ENCODE results near the gene LOXHD1. TPM values are rescaled to one million over a fixed set of nuclear protein-coding genes. Genes with fewer than 3 reads are reported as not detected.
A peak's percentile ranks its signal among the peaks of the same experiment; 100 is the strongest.

LOXHD1 gene
- total RNA-seq, 1 experiment from 2014 or later, result not detected

DNA sequence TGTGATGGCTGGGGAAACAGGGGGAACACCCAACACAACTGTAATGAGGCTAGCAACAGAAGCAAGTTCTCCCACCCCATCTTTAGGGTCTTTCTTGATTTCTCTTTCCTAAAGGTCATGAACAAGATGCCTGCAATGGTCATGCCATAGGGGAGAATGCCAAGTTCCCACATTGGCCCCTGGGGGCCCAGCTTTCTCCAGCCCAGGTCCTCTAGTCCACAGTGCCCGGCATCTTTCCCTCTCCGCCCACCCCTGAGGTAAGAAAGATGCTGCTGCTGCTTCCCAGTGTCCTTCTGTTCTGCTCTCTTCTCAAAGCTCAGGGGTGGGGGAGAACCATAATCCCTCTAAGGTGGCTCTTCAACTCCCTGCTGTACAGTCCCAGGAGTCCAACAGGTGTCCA, 78.0 kb downstream of the LOXHD1 start:
- no peak for DNase-seq (ENCODE audit: extremely low read depth, low read depth)

DNA sequence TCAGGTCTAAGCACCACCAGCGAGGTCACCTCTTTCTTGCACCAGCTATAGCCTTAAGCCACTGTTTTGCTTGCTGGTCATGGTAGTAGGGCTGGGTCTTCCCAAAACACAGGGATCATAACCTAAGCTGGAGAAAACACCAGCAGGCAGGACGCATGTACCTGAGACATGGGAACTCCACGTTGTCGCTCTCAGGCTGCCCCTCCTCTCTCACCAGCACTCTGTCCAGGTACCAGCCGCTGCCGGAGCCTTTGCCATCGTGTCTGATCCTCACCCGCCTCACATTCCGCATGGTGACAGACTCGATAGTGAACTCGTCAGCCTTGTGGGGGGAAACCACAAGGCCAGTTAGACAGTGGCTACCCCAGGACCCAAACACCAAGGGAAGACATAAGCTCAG, 79.5 kb downstream of the LOXHD1 start:
- no peak for DNase-seq (ENCODE audit: extremely low read depth, low read depth)

DNA sequence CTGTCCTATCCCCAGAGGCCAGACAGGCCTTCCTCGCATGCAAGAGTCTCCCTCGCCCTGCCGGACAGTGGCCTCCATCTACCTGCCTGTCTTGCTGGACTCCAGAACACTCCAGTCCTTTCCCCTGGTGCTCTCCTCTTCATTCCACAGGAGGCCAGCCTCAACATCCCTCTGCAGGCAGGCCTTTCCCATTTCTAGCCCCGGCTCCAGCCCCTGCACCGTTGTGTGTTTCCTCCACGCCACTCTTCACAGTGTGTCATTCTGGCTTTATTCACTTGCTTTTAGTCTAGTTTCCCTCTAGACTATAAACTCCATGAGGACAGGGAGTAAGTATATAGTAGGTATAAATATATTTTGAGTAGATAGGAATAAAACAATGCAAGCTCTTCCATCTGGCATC, 81.2 kb downstream of the LOXHD1 start:
- no peak for DNase-seq (ENCODE audit: extremely low read depth, low read depth)

DNA sequence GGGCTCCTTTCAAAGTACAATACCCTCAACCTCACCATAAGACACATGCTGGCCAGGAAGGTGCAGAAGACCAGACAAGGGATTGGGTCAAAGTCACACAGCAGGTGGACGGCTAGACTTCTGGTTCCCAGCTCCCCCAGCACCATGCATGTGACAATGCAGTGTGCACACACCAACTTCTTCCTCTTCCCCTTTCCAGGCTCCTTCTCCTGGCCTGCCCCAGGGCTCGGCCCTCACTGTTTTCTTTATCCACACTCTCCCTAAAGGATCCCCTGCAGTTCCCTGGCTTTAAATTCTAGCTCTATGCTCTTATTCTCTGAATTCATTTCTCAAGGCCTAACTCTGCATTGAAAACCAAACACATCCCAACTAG, 82.3 kb downstream of the LOXHD1 start:
- no peak for DNase-seq (ENCODE audit: extremely low read depth, low read depth)

DNA sequence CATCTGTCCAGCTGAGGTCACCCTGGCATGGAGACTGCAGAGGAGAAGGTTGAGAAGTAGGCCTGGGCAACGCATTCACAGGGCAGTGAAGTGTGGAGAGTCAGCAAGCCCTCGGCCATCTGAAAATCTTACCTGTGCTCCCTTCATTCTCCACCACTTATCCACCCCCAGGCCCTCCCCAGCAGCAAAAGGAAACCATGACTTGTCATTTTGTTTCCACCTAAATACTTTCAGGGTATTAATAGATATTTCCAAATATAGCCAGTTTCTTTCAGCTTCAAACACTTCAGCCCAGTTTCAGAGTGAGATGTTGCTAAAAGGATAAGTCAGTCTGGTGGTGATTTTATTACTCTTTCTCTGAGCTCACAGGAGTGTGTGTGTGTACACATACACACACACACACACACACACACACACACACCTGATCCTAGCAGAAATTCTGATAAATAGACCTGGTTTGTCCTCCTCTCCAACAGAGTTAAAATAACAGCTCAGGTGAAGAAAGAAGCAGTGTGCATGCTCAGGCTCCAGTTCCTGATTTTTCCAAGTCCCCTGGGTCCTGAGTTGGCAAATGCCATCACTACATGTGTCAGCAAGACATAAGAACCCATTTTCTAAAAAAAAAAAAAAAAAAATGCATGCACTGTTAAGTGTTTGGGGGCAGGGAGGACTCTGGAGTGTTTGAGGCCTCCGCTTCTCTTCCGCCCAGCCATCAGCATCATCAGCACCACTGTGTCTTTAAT, 82.8 kb downstream of the LOXHD1 start:
- DNase-seq (ENCODE audit: extremely low read depth, low read depth), result no peak

DNA sequence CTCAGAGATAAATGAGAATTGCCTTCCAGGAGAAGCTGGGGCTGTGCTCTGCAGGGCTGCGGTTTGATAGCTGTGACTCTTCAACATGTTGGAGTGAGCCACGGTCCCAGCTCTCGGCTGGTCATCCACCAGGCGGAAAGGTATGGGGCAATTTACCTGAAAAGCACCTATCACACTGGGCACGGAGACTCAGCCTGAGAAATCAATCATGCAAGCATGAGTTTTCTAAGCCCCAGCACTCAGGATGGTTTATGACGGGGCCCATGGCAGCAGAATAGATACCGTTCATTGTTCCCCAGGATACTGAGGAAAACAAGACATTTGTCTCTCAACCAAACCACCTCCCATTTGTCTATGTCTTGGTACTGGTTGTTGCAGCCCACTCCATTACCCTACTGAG, 83.9 kb downstream of the LOXHD1 start:
- DNase-seq (ENCODE audit: extremely low read depth, low read depth), result no peak

DNA sequence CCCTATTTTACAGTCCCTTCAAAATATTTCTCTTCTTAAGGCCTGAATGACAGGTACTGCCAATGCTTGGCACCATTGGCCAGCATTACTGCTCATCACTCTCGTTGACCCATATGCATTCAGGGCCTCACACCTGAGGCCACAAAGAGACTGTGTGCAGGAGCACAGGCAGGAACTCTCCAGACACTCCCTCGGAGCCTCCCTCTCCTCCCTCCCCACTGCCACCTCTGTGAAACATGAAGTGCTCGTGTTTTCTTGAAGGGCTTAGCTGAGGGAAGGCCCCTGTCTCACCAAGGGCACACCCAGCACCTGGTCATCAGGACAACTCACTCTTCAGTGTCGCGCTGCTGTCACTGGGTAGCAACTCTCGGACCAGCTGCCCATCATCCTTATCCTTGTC, 85.3 kb downstream of the LOXHD1 start:
- no peak for DNase-seq (ENCODE audit: extremely low read depth, low read depth)

GRCh38 chr18:46570666-46571065, 86.4 kb downstream of the LOXHD1 start:
- DNase-seq (ENCODE audit: extremely low read depth, low read depth), result no peak

GRCh38 chr18:46570134-46570533, 86.9 kb downstream of the LOXHD1 start:
- no peak for DNase-seq (ENCODE audit: extremely low read depth, low read depth)

DNA sequence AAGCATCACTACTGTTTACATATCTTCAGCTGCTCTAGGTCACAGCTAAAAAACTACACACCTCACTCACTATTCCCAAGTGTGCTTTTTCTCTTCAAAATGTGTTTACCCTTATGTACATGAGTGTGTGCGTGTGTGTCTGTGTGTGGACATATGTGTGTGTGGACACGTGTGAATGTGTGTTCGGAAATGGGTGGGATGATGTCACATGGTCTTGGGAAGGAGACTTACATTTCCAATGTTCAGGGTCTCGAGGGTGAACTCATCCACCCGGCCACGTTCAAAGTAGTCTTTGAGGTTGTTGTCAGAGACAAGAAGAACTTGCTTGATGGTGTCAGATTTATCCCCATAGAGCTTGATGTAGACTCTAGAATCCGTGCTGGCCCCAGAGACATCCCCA, 87.8 kb downstream of the LOXHD1 start:
- no peak for DNase-seq (ENCODE audit: extremely low read depth, low read depth)

DNA sequence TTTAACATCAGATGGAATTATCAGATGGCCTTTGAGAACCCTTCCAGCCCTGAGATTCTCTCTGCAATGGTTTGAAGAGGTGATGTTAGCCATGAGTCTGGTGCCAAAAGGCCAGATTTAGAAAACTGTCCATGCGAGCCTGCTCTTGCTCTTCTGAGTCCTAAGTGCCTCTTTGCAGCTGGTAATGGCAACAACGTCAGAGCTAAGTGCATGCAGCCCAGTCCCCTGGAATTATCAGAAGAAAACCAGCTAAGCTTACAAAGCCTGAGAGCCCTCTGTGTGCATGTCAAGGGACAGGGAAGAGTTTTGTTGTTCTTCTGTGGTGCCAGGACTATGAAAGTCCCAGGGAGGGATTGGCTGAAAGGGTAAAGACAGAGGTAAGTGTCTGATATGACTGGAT, 89.8 kb downstream of the LOXHD1 start:
- no peak for DNase-seq (ENCODE audit: extremely low read depth, low read depth)

DNA sequence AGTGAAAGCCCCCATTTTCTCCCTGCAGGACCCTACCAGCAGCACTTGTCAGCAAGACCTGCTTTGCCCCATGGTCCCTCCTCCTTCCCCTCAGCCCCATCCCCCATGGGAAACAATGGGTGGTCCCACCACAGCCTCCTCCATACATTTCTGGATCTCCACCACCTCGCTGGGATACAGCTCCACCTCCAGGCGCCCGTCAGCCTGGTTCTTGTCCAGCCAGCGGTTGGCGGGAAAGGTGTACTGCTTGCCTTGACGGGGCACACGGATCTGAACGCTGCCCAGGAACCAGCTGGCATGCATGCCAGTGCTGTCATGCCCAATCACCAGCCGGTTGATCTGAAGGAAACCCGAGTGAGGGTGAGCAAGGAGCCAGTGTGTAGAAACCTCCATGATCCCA, 90.9 kb downstream of the LOXHD1 start:
- DNase-seq (ENCODE audit: extremely low read depth, low read depth), result no peak

- no peak for DNase-seq (ENCODE audit: extremely low read depth, low read depth)
These were observed 91.8 kb downstream of the LOXHD1 start for GRCh38 chr18:46565256-46565655.

DNA sequence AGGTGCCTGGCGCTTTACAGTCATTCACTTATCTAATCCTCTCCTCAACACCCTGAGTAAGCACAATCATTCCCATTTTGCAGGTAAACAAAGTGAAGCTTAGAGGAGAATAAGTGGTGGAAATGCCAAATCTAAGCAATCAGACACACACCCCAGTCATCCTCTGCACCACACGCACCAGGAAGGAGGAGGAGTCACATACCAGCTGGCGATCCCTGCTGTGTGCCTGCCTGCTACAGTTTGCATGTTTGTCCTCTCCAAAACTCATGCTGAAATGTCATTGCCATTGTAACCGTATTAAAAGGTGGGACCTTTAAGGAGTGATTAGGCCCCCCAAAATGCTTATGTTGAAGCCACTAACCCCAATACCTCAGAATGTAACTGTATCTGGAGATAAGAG, 93.7 kb downstream of the LOXHD1 start:
- no peak for DNase-seq (ENCODE audit: extremely low read depth, low read depth)

- no peak for DNase-seq (ENCODE audit: extremely low read depth, low read depth)
These were observed 94.3 kb downstream of the LOXHD1 start for GRCh38 chr18:46562674-46563192.

DNA sequence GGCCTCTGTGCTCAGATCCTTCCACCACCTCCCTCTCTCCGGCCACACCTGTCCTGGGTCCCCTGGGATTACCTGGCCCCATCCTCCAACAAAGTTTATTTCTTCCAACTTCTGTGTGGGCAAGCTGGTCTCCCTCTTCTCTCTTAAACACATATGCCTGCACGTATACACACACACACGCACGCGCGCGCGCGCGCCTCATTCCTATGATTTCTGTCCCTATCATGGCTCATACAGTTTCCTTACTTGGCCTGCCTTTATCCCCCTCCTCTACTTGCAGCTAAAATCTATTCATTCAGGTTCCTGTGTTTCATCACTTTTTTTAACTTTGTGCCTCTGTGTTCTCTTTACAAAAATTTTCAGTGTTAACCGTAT, 96.4 kb downstream of the LOXHD1 start:
- no peak for DNase-seq (ENCODE audit: extremely low read depth, low read depth)

- no peak for DNase-seq (ENCODE audit: extremely low read depth, low read depth)
These were observed 96.9 kb downstream of the LOXHD1 start for GRCh38 chr18:46559946-46560670.

DNA sequence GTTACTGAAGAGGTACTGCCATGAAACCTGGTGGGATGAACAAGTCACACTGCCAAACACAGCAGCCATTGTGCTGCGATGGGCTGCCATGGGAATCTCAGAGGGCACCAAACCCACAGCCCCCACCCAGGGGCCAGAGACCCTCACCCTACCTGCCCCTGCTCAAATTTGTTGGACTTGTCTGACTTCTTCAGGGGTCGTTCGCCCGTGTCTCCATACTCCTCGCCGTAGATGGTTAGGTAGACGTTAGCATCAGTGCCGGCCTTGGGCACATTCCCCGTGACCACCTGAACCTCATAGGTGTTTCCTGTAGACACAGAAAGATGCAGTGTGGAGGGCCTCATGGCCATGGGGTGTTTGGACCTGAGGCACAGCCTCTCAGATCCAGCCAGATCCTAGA, 97.7 kb downstream of the LOXHD1 start:
- DNase-seq (ENCODE audit: extremely low read depth, low read depth), result no peak

GRCh38 chr18:46556590-46557206, 100.3 kb downstream of the LOXHD1 start:
- DNase-seq (ENCODE audit: extremely low read depth, low read depth), result no peak

- peak; percentile 7 for DNase-seq (ENCODE audit: extremely low read depth, low read depth)
These were observed 101.3 kb downstream of the LOXHD1 start for GRCh38 chr18:46555724-46556123.

DNA sequence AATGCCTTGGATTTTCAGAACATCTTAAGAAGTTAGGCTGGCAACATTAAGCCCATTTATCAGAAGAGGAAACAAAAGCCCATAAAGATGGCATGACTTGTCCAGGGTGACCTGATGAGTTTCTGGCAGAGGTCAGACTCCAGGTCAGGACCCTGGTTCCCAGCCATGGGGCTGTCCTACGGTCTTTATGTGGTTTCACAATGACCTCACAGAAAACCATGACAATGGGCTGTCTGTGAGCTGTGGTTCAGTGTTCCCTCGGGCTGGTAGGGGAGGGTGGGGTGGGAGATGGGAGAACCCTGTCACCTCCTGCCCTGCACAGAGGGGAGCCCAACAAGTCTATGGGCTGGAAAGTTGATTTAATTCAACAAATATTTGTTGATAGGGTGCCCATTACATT, 101.8 kb downstream of the LOXHD1 start:
- DNase-seq (ENCODE audit: extremely low read depth, low read depth), result no peak

Data from NCI-H460 (cell line).